Right atrium auricular region (tissue), 2 donors: ENCODE results near the gene DDI2. TPM values are rescaled to one million over a fixed set of nuclear protein-coding genes. Genes with fewer than 3 reads are reported as not detected.
A peak's percentile ranks its signal among the peaks of the same experiment; 100 is the strongest.

Source experiments
- DNase-seq: peaks from one replicate; pipeline ENCODE4 v3.0.0-alpha.2; 2019; ENCODE audit warnings: low spot score
- H3K27ac ChIP-seq, 2 donors: fragments of 200-600 bp; sonication (generic); 1 replicate in 1 of 2; 2 replicates in 1 of 2; pipeline ENCODE4 v1.5.1; 2016 to 2019
- H3K27me3 ChIP-seq, 2 donors: fragments of 200-600 bp; sonication (generic); one replicate each; pipeline versions ENCODE4 v1.5.1 to v1.6.0; 2017 to 2019
- H3K36me3 ChIP-seq: fragments of 200-600 bp; sonication (generic); one replicate; pipeline ENCODE4 v1.5.1; 2016
- H3K4me1 ChIP-seq, 2 donors: fragments of 200-600 bp; sonication (generic); one replicate each; pipeline versions ENCODE4 v1.5.1 to v1.6.0; 2017 to 2019
- H3K4me3 ChIP-seq, 2 donors: fragments of 200-600 bp; sonication (generic); 1 replicate in 1 of 2; 2 replicates in 1 of 2; pipeline ENCODE4 v1.5.1; 2017 to 2019; ENCODE audit warnings: mild to moderate bottlenecking in 1 of 2, moderate library complexity in 1 of 2
- H3K9me3 ChIP-seq, 2 donors: fragments of 200-600 bp; sonication (generic); one replicate each; pipeline ENCODE4 v1.5.1; 2019
- total RNA-seq, 2 donors: library from RNA; depleted of rRNA; stranded (reverse); fragments of >200 nt; gene quantifications; one replicate each; pipeline ENCODE4 v1.1.0, GENCODE V29; 2016
- TF ChIP-seq, protein P1 (sequence below), 2 donors: fragments of 200-600 bp; sonication (generic); IDR thresholded peaks; one replicate each; pipeline ENCODE4 v1.5.1; 2019; ENCODE audit warnings: antibody characterized with exemption in 2 of 2

Gene DDI2
- total RNA-seq, 2 donors from 2014 or later, result 16.5 to 24.7 TPM

GRCh38 chr1:15680561-15681348 is 63.5 kb downstream of the DDI2 start:
- H3K36me3 ChIP-seq, result no peaks in the 10 kb centered on the region
- H3K27ac ChIP-seq, result peak overlapping the region in 1 of 2 donors; percentile 72
- DNase-seq, result no peak
- no peaks in the 10 kb centered on the region for H3K9me3 ChIP-seq
- peaks cover 0 to 45% of the 10 kb centered on the region in 2 donors for H3K4me1 ChIP-seq
- no peaks in the 10 kb centered on the region for H3K27me3 ChIP-seq
- H3K4me3 ChIP-seq, result no peak overlapping the region
- TF ChIP-seq, protein P1, sequence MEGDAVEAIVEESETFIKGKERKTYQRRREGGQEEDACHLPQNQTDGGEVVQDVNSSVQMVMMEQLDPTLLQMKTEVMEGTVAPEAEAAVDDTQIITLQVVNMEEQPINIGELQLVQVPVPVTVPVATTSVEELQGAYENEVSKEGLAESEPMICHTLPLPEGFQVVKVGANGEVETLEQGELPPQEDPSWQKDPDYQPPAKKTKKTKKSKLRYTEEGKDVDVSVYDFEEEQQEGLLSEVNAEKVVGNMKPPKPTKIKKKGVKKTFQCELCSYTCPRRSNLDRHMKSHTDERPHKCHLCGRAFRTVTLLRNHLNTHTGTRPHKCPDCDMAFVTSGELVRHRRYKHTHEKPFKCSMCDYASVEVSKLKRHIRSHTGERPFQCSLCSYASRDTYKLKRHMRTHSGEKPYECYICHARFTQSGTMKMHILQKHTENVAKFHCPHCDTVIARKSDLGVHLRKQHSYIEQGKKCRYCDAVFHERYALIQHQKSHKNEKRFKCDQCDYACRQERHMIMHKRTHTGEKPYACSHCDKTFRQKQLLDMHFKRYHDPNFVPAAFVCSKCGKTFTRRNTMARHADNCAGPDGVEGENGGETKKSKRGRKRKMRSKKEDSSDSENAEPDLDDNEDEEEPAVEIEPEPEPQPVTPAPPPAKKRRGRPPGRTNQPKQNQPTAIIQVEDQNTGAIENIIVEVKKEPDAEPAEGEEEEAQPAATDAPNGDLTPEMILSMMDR (IDR thresholded peaks at IDR 0.05), result no peak

- Histone ChIP-seq H3K27ac (peak overlapping the region; percentile 72 to 98), H3K36me3 (no peaks in the 10 kb centered on the region), H3K27me3 (no peaks in the 10 kb centered on the region), H3K9me3 (no peaks in the 10 kb centered on the region), H3K4me1 (peaks cover 0 to 53% of the 10 kb centered on the region in 2 donors), H3K4me3 (no peak overlapping the region)
- no peak for DNase-seq
- TF ChIP-seq, protein P1 (IDR thresholded peaks at IDR 0.05), result no peak
These were observed 64.4 kb downstream of the DDI2 start for GRCh38 chr1:15681349-15682292.

- H3K27ac ChIP-seq, result peak overlapping the region; percentile 98
- DNase-seq, result no peak
These were observed 65.7 kb downstream of the DDI2 start for GRCh38 chr1:15682936-15683341.

GRCh38 chr1:15683345-15684039 is 66.2 kb downstream of the DDI2 start:
- H3K27me3 ChIP-seq, result no peaks in the 10 kb centered on the region
- no peaks in the 10 kb centered on the region for H3K36me3 ChIP-seq
- H3K27ac ChIP-seq, result peak overlapping the region; percentile 98
- no peak for DNase-seq
- TF ChIP-seq, protein P1 (IDR thresholded peaks at IDR 0.05), result no peak
- peaks cover 0 to 60% of the 10 kb centered on the region in 2 donors for H3K4me1 ChIP-seq
- H3K9me3 ChIP-seq, result no peaks in the 10 kb centered on the region
- peak overlapping the region; percentile 77 to 98 for H3K4me3 ChIP-seq

More at GRCh38 chr1:15682936-15683341, 65.7 kb downstream of the DDI2 start:
- Histone ChIP-seq H3K36me3 (no peaks in the 10 kb centered on the region), H3K27me3 (no peaks in the 10 kb centered on the region), H3K9me3 (no peaks in the 10 kb centered on the region), H3K4me3 (no peak overlapping the region), H3K4me1 (peaks cover 0 to 61% of the 10 kb centered on the region in 2 donors)
- TF ChIP-seq, protein P1 (IDR thresholded peaks at IDR 0.05), result no peak

GRCh38 chr1:15684042-15684461 is 66.8 kb downstream of the DDI2 start, which contains the start of gene PLEKHM2:
TSS of gene PLEKHM2 (plus strand) at chr1:15684320. CDS start at chr1:15684559, 239 bp downstream.
- TF ChIP-seq, protein P1 (IDR thresholded peaks at IDR 0.05), result no peak
- peak within 1 kb of the TSS; percentile 77 to 98 for H3K4me3 ChIP-seq
- peaks cover 0 to 54% of the 10 kb centered on the region in 2 donors for H3K4me1 ChIP-seq
- no peaks in the 10 kb centered on the region for H3K27me3 ChIP-seq
- peak within 1 kb of the TSS; percentile 98 for H3K27ac ChIP-seq
- no peak for DNase-seq
- H3K9me3 ChIP-seq, result no peaks in the 10 kb centered on the region
- no peaks in the 10 kb centered on the region for H3K36me3 ChIP-seq
